NCI-H2107 treated with DMSO at 0.1 percent for 48 hours (cell line): ENCODE data around the gene HMBS.
"Not testable (repeated sequence)": the region's sequence is repeated elsewhere in the genome, so short reads cannot be mapped to it uniquely, and the experiment has no call there.

Experiments
- DNase-seq: peaks from one replicate; lab custom pipeline; 2025; ENCODE audit not compliant: unreplicated experiment; lab: John Stamatoyannopoulos, UW

The HMBS gene

GRCh38 chr11:119084663-119085436 lies at the start of gene HMBS:
TSS of gene HMBS (plus strand) at chr11:119084881. CDS start at chr11:119085034, 153 bp downstream.
- DNase-seq: peak; percentile 81

GRCh38 chr11:119038884-119039283 lies 45.8 kb upstream of the HMBS start:
- DNase-seq: no peak

GRCh38 chr11:119039471-119039870 lies 45.2 kb upstream of the HMBS start:
- not testable (repeated sequence) for DNase-seq

- DNase-seq: no peak
Measured at GRCh38 chr11:119041821-119042514, 42.7 kb upstream of the HMBS start.

- no peak for DNase-seq
Measured at GRCh38 chr11:119042927-119043326, 41.8 kb upstream of the HMBS start.

- DNase-seq: no peak
Measured at GRCh38 chr11:119044708-119045107, 40.0 kb upstream of the HMBS start.

- DNase-seq: no peak
Measured at GRCh38 chr11:119046489-119046888, 38.2 kb upstream of the HMBS start.

GRCh38 chr11:119047205-119047604 lies 37.5 kb upstream of the HMBS start:
- no peak for DNase-seq

GRCh38 chr11:119048644-119049043 lies 36.0 kb upstream of the HMBS start:
- no peak for DNase-seq

- no peak for DNase-seq
Measured at GRCh38 chr11:119049081-119049480, 35.6 kb upstream of the HMBS start.

GRCh38 chr11:119051440-119052162 lies 33.1 kb upstream of the HMBS start:
- DNase-seq: no peak

GRCh38 chr11:119052163-119052814 lies 32.4 kb upstream of the HMBS start:
- DNase-seq: no peak

GRCh38 chr11:119054418-119054817 lies 30.3 kb upstream of the HMBS start:
- DNase-seq: no peak

- no peak for DNase-seq
Measured at GRCh38 chr11:119055901-119056300, 28.8 kb upstream of the HMBS start.

GRCh38 chr11:119056421-119056999 lies 28.2 kb upstream of the HMBS start:
- DNase-seq: peak; percentile 10

GRCh38 chr11:119057000-119057769 lies 27.5 kb upstream of the HMBS start, which contains the start of gene HYOU1:
TSS of gene HYOU1 (minus strand) at chr11:119057205. CDS start at chr11:119056160, 1,045 bp downstream.
- DNase-seq: peak; percentile 83

- not testable (repeated sequence) for DNase-seq
Measured at GRCh38 chr11:119059128-119059527, 25.6 kb upstream of the HMBS start.

GRCh38 chr11:119061256-119061655 lies 23.4 kb upstream of the HMBS start:
- DNase-seq: no peak

- no peak for DNase-seq
Measured at GRCh38 chr11:119062779-119063178, 21.9 kb upstream of the HMBS start.

GRCh38 chr11:119065369-119065768 lies 19.3 kb upstream of the HMBS start:
- no peak for DNase-seq
